HepG2 (cell line): ENCODE data around the gene RAB14. TPM values are rescaled to one million over a fixed set of nuclear protein-coding genes. Genes with fewer than 3 reads are reported as not detected.

Experiments
- CREB1 ChIP-seq, 2 experiments: fragments of 450-650 bp in 1 of 2; IDR thresholded peaks; 2 replicates each; pipeline ENCODE4 v1.6.1; 2016 to 2017; ENCODE audit warnings: control low read depth in 1 of 2, mild to moderate bottlenecking in 1 of 2, missing compliant biosample characterization in 1 of 2, missing genetic modification characterization in 1 of 2
- ELF1 ChIP-seq: sonication (generic); formaldehyde crosslinking; IDR thresholded peaks from 2 replicates; pipeline ENCODE4 v1.4.0; 2020; ENCODE audit warnings: missing genetic modification reagents
- FOXP1 ChIP-seq, 2 experiments: fragments of 450-650 bp in 1 of 2; IDR thresholded peaks; 2 replicates each; pipeline ENCODE4 v1.6.1; 2017 to 2018; ENCODE audit warnings: antibody characterized with exemption in 1 of 2
- GLI4 ChIP-seq: sonication (generic); formaldehyde crosslinking; IDR thresholded peaks from 2 replicates; pipeline ENCODE4 v1.5.1; 2020; ENCODE audit warnings: missing genetic modification reagents, mild to moderate bottlenecking, moderate library complexity, borderline replicate concordance
- HES4 ChIP-seq: sonication (generic); formaldehyde crosslinking; IDR thresholded peaks from 2 replicates; pipeline ENCODE4 v1.9.0; 2021; ENCODE audit warnings: mild to moderate bottlenecking, missing genetic modification reagents, borderline replicate concordance
- IKZF4 ChIP-seq: sonication (generic); formaldehyde crosslinking; IDR thresholded peaks from 2 replicates; pipeline ENCODE4 v1.5.1; 2020; ENCODE audit warnings: borderline replicate concordance, mild to moderate bottlenecking, low read depth, missing genetic modification reagents; ENCODE audit errors: not compliant biosample characterization
- NCOA2 ChIP-seq: sonication (generic); formaldehyde crosslinking; IDR thresholded peaks from 2 replicates; pipeline ENCODE4 v1.8.0; 2022; ENCODE audit warnings: inconsistent platforms
- RBM39 ChIP-seq: fragments of 200-400 bp; formaldehyde crosslinking; IDR thresholded peaks from one replicate; pipeline ENCODE4 v1.6.1; 2018; ENCODE audit warnings: antibody characterized with exemption, mild to moderate bottlenecking, low read depth, low read length; ENCODE audit not compliant: poor library complexity, severe bottlenecking
- SIN3A ChIP-seq: IDR thresholded peaks from 2 replicates; pipeline ENCODE4 v1.6.1; 2011; ENCODE audit warnings: low read depth, mild to moderate bottlenecking, control low read depth, low read length, borderline replicate concordance
- SOX6 ChIP-seq, 2 experiments: fragments of 450-650 bp in 1 of 2; sonication (generic) in 1 of 2; formaldehyde crosslinking in 1 of 2; IDR thresholded peaks; 2 replicates each; pipeline versions ENCODE4 v1.4.0 to v1.6.1; 2017 to 2020; ENCODE audit warnings: antibody characterized with exemption in 1 of 2, mild to moderate bottlenecking in 1 of 2, missing genetic modification reagents in 1 of 2
- SP1 ChIP-seq, 2 experiments: fragments of 450-650 bp in 1 of 2; sonication (generic) in 1 of 2; formaldehyde crosslinking in 1 of 2; IDR thresholded peaks; 2 replicates each; pipeline versions ENCODE4 v1.4.0 to v1.6.1; 2016 to 2020; ENCODE audit warnings: missing genetic modification reagents in 1 of 2
- TAF1 ChIP-seq: sonication (generic); formaldehyde crosslinking; IDR thresholded peaks from 2 replicates; pipeline ENCODE4 v1.4.0; 2020; ENCODE audit warnings: missing genetic modification reagents
- ZNF331 ChIP-seq: sonication (generic); formaldehyde crosslinking; IDR thresholded peaks from 2 replicates; pipeline ENCODE4 v1.4.0; 2020; ENCODE audit warnings: missing genetic modification reagents
- ZNF607 ChIP-seq: sonication (generic); formaldehyde crosslinking; IDR thresholded peaks from 2 replicates; pipeline ENCODE4 v1.5.1; 2020; ENCODE audit warnings: missing genetic modification reagents, mild to moderate bottlenecking, borderline replicate concordance
- ZNF772 ChIP-seq: sonication (generic); formaldehyde crosslinking; IDR thresholded peaks from 2 replicates; pipeline ENCODE4 v1.5.0; 2020; ENCODE audit warnings: mild to moderate bottlenecking, missing genetic modification reagents
- polyA plus RNA-seq, 8 experiments: library from polyadenylated mRNA; depleted of rRNA in 3 of 8; stranded (reverse) in 7 of 8; unstranded in 1 of 8; fragments of >200 nt; fragmentation: Illumina TruSeq in 4 of 8; extraction: Trizol in 4 of 8; gene quantifications; 2 replicates each; pipeline versions ENCODE4 v1.2.1 to v1.2.3, GENCODE V29; 2011 to 2016; ENCODE audit warnings: low read depth in 4 of 8, missing spikeins in 1 of 8, mixed read lengths in 1 of 8; ENCODE audit not compliant: insufficient read depth in 1 of 8
- total RNA-seq, 5 experiments: library from RNA; depleted of rRNA; stranded (reverse); fragments of >200 nt; fragmentation: Illumina TruSeq; extraction: Trizol; gene quantifications; 2 replicates each; pipeline ENCODE4 v1.2.3, GENCODE V29; 2016; ENCODE audit warnings: low read depth in 1 of 5
- TF ChIP-seq, protein P1 (sequence below): fragments of 450-650 bp; IDR thresholded peaks from 2 replicates; pipeline ENCODE4 v1.6.1; 2016
- TF ChIP-seq, protein P2 (sequence below): IDR thresholded peaks from 2 replicates; pipeline ENCODE4 v1.6.1; 2012; ENCODE audit warnings: low read length, improper control_type of control experiment
- TF ChIP-seq, protein P3 (sequence below): sonication (generic); formaldehyde crosslinking; IDR thresholded peaks from 2 replicates; pipeline ENCODE4 v1.4.0; 2020; ENCODE audit warnings: missing genetic modification reagents

RAB14 gene
- total and polyA plus RNA-seq, 2 of the 13 experiments (the other 11 are each of a cell fraction or from before 2014, with no cell fraction given) = 17.4 to 19.3 TPM

DNA sequence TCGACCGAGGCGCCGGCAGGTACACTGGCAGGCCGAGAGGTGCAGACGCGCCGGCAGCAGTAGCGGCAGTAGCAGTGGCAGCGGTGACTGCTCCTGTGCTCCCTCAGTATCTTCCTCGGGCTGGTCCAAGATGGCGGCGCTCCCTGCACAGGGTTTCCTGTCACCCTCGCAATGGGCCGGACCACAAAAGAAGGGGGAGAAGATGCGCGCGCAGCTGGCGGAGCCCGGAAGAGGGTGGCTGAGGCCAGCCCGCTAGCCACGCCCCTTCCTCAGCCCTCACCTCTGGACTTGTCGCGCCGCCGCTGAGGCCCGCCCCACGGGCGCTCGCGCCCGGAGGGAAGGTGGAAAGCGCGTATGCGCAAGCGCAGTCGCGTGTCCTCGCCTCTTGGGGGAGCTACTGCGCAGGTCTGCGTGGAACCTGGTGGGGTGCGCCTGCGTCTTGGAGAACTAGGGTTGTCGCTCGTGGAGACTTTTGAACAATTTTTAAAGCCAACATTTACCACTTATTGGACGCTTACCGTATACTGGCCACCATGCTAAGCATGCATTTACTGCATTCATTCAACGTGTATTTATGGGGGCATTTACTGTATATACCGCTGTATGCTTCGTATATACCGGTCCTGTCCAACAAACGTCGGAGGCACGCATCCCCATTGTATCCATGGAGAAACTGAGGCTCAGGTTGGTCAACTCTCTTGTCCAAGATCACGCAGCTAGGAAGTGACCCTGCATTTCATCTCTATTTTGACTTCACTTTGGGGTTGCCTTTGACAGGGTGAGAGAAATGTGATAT is at the start of gene RAB14 (continued):
- peak; percentile 79 for TF ChIP-seq RBM39
- TF ChIP-seq SOX6 (IDR thresholded peaks at IDR 0.05) = no peak
- TF ChIP-seq SOX6 (CRISPR knock-in tag; IDR thresholded peaks at IDR 0.05) = peak; percentile 64
- TF ChIP-seq ELF1 (CRISPR knock-in tag) = peak; percentile 94
- TF ChIP-seq TAF1 (CRISPR knock-in tag) = peak; percentile 85; the same call in 1 of the 2 replicates
- TF ChIP-seq ZNF772 (CRISPR knock-in tag) = peak; percentile 39; the same call in 1 of the 2 replicates
- no peak; the same call in 1 of the 2 replicates for TF ChIP-seq HES4 (CRISPR knock-in tag)
- TF ChIP-seq GLI4 (CRISPR knock-in tag) = 0 out of 2 replicates have a peak, but pooled peaks have one; percentile 47
- peak; percentile 44; the same call in 1 of the 2 replicates for TF ChIP-seq ZNF607
- TF ChIP-seq FOXP1 (IDR thresholded peaks at IDR 0.05) = no peak
- TF ChIP-seq FOXP1 (CRISPR knock-in tag; IDR thresholded peaks at IDR 0.05) = no peak
- TF ChIP-seq, protein P1, sequence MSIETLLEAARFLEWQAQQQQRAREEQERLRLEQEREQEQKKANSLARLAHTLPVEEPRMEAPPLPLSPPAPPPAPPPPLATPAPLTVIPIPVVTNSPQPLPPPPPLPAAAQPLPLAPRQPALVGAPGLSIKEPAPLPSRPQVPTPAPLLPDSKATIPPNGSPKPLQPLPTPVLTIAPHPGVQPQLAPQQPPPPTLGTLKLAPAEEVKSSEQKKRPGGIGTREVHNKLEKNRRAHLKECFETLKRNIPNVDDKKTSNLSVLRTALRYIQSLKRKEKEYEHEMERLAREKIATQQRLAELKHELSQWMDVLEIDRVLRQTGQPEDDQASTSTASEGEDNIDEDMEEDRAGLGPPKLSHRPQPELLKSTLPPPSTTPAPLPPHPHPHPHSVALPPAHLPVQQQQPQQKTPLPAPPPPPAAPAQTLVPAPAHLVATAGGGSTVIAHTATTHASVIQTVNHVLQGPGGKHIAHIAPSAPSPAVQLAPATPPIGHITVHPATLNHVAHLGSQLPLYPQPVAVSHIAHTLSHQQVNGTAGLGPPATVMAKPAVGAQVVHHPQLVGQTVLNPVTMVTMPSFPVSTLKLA = peak; percentile 31; the same call in 1 of the 2 replicates
- peak; percentile 73; the same call in 1 of the 2 replicates for TF ChIP-seq SIN3A
- TF ChIP-seq, protein P2, sequence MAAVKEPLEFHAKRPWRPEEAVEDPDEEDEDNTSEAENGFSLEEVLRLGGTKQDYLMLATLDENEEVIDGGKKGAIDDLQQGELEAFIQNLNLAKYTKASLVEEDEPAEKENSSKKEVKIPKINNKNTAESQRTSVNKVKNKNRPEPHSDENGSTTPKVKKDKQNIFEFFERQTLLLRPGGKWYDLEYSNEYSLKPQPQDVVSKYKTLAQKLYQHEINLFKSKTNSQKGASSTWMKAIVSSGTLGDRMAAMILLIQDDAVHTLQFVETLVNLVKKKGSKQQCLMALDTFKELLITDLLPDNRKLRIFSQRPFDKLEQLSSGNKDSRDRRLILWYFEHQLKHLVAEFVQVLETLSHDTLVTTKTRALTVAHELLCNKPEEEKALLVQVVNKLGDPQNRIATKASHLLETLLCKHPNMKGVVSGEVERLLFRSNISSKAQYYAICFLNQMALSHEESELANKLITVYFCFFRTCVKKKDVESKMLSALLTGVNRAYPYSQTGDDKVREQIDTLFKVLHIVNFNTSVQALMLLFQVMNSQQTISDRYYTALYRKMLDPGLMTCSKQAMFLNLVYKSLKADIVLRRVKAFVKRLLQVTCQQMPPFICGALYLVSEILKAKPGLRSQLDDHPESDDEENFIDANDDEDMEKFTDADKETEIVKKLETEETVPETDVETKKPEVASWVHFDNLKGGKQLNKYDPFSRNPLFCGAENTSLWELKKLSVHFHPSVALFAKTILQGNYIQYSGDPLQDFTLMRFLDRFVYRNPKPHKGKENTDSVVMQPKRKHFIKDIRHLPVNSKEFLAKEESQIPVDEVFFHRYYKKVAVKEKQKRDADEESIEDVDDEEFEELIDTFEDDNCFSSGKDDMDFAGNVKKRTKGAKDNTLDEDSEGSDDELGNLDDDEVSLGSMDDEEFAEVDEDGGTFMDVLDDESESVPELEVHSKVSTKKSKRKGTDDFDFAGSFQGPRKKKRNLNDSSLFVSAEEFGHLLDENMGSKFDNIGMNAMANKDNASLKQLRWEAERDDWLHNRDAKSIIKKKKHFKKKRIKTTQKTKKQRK = no peak
- TF ChIP-seq, protein P3, sequence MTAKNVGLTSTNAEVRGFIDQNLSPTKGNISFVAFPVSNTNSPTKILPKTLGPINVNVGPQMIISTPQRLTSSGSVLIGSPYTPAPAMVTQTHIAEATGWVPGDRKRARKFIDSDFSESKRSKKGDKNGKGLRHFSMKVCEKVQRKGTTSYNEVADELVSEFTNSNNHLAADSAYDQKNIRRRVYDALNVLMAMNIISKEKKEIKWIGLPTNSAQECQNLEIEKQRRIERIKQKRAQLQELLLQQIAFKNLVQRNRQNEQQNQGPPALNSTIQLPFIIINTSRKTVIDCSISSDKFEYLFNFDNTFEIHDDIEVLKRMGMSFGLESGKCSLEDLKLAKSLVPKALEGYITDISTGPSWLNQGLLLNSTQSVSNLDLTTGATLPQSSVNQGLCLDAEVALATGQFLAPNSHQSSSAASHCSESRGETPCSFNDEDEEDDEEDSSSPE = peak; percentile 69; the same call in 1 of the 2 replicates
- no peak for TF ChIP-seq IKZF4 (CRISPR knock-in tag)
- no peak for TF ChIP-seq CREB1 (IDR thresholded peaks at IDR 0.05)
- TF ChIP-seq CREB1 (CRISPR knock-in tag; IDR thresholded peaks at IDR 0.05) = peak; percentile 35; the same call in 1 of the 2 replicates
- TF ChIP-seq ZNF331 (CRISPR knock-in tag) = 0 out of 2 replicates have a peak, but pooled peaks have one; percentile 13
- no peak for TF ChIP-seq SP1 (IDR thresholded peaks at IDR 0.05)
- TF ChIP-seq SP1 (CRISPR knock-in tag; IDR thresholded peaks at IDR 0.05) = peak; percentile 68
- 0 out of 2 replicates have a peak, but pooled peaks have one; percentile 12 for TF ChIP-seq NCOA2 (CRISPR knock-in tag)
